Gastroesophageal sphincter (tissue), 4 donors: ENCODE measurements around the gene KCTD1. TPM values are rescaled to one million over a fixed set of nuclear protein-coding genes. Genes with fewer than 3 reads are reported as not detected.

ENCODE experiments used
- ATAC-seq: fragments of 150-250 bp; one replicate; pipeline ENCODE4 v1.9.1; 2016; ENCODE audit warnings: mild to moderate bottlenecking, moderate library complexity
- H3K27ac ChIP-seq, 4 donors: fragments of 200-600 bp; sonication (generic) in 3 of 4; 1 replicate in 3 of 4; 2 replicates in 1 of 4; pipeline ENCODE4 v1.5.1; 2016 to 2019
- H3K27me3 ChIP-seq: fragments of 200-600 bp; sonication (generic); one replicate; pipeline ENCODE4 v1.5.1; 2019
- H3K36me3 ChIP-seq, 2 donors: fragments of 200-600 bp; sonication (generic); one replicate each; pipeline ENCODE4 v1.5.1; 2019; ENCODE audit warnings: control low read depth in 1 of 2
- H3K4me1 ChIP-seq, 3 donors: fragments of 200-600 bp; sonication (generic); 1 replicate in 2 of 3; 2 replicates in 1 of 3; pipeline ENCODE4 v1.5.1; 2016 to 2019; ENCODE audit warnings: control low read depth in 2 of 3
- H3K4me3 ChIP-seq, 2 donors: fragments of 200-600 bp; sonication (generic); one replicate each; pipeline ENCODE4 v1.5.1; 2019; ENCODE audit warnings: mild to moderate bottlenecking in 1 of 2, moderate library complexity in 1 of 2
- H3K9me3 ChIP-seq, 3 donors: fragments of 200-600 bp; sonication (generic); one replicate each; pipeline ENCODE4 v1.5.1; 2017 to 2019; ENCODE audit warnings: control low read depth in 2 of 3
- CTCF ChIP-seq, 4 experiments: fragments of 200-600 bp in 2 of 4; fragments of 450-650 bp in 2 of 4; sonication (generic) in 1 of 4; IDR thresholded peaks; one replicate each; pipeline ENCODE4 v1.5.1; 2017 to 2019; ENCODE audit warnings: antibody characterized with exemption in 4 of 4, mild to moderate bottlenecking in 2 of 4, moderate library complexity in 2 of 4
- EP300 ChIP-seq: sonication (generic); formaldehyde crosslinking; IDR thresholded peaks from one replicate; pipeline ENCODE4 v1.6.1; 2017; ENCODE audit warnings: antibody characterized with exemption, mild to moderate bottlenecking
- POLR2A ChIP-seq, 2 donors: fragments of 450-650 bp; IDR thresholded peaks; one replicate each; pipeline ENCODE4 v1.6.1; 2017; ENCODE audit warnings: antibody characterized with exemption in 2 of 2, mild to moderate bottlenecking in 2 of 2, moderate library complexity in 1 of 2
- POLR2AphosphoS5 ChIP-seq: sonication (generic); formaldehyde crosslinking; IDR thresholded peaks from one replicate; pipeline ENCODE4 v1.6.1; 2017; ENCODE audit warnings: antibody characterized with exemption
- WGBS, 2 donors: methylation state at CpG; one replicate each; pipeline ENCODE4 v1.1.5; 2018; ENCODE audit warnings: low coverage in 1 of 2; 5-methylcytosine and 5-hydroxymethylcytosine counted together
- total RNA-seq, 4 donors: library from RNA; depleted of rRNA; stranded (reverse); fragments of >200 nt; gene quantifications; one replicate each; pipeline ENCODE4 v1.1.0, GENCODE V29; 2016

The KCTD1 gene
- total RNA-seq, 4 donors from 2014 or later, result 13.6 to 17.1 (median 16.6) TPM

- 48 to 64% methylated on average over 3 to 4 of the region's 4 CpGs for WGBS, 2 donors
- ATAC-seq, result no peak
Observed at GRCh38 chr18:26460449-26461091, 87.8 kb downstream of the KCTD1 start.

GRCh38 chr18:26459884-26460283 lies 88.5 kb downstream of the KCTD1 start:
- WGBS, 2 donors, result 92 to 100% methylated on average over 3 of the region's 3 CpGs
- no peaks in the 10 kb centered on the region for H3K27me3 ChIP-seq
- H3K9me3 ChIP-seq, result no peaks in the 10 kb centered on the region
- H3K4me1 ChIP-seq, result no peaks in the 10 kb centered on the region
- no peak overlapping the region for H3K4me3 ChIP-seq
- peaks cover 0 to 40% of the 10 kb centered on the region in 2 donors for H3K36me3 ChIP-seq
- no peak overlapping the region for H3K27ac ChIP-seq
- no peak for ATAC-seq
- no peak for TF ChIP-seq CTCF (IDR thresholded peaks at IDR 0.05)
- no peak for TF ChIP-seq POLR2AphosphoS5
- no peak for TF ChIP-seq EP300
- TF ChIP-seq POLR2A (IDR thresholded peaks at IDR 0.05), result no peak

More at GRCh38 chr18:26460449-26461091, 87.8 kb downstream of the KCTD1 start:
- Histone ChIP-seq H3K4me3 (no peak overlapping the region), H3K27me3 (no peaks in the 10 kb centered on the region), H3K4me1 (no peaks in the 10 kb centered on the region), H3K27ac (no peak overlapping the region), H3K36me3 (peaks cover 0 to 34% of the 10 kb centered on the region in 2 donors), H3K9me3 (no peaks in the 10 kb centered on the region)
- TF ChIP-seq POLR2AphosphoS5 (no peak), EP300 (no peak), POLR2A (IDR thresholded peaks at IDR 0.05) (no peak), CTCF (IDR thresholded peaks at IDR 0.05) (no peak)

- Histone ChIP-seq H3K4me3 (no peak overlapping the region), H3K9me3 (no peaks in the 10 kb centered on the region), H3K4me1 (no peaks in the 10 kb centered on the region), H3K27ac (no peak overlapping the region), H3K36me3 (peaks cover 0 to 46% of the 10 kb centered on the region in 2 donors), H3K27me3 (no peaks in the 10 kb centered on the region)
- WGBS, 2 donors, result 96 to 98% methylated on average over 8 to 11 of the region's 12 CpGs
- ATAC-seq, result no peak
- TF ChIP-seq CTCF (IDR thresholded peaks at IDR 0.05) (no peak), POLR2AphosphoS5 (no peak), POLR2A (IDR thresholded peaks at IDR 0.05) (no peak), EP300 (no peak)
Observed at GRCh38 chr18:26459340-26459739, 89.0 kb downstream of the KCTD1 start.

- Histone ChIP-seq H3K4me3 (no peak overlapping the region), H3K9me3 (no peaks in the 10 kb centered on the region), H3K27ac (no peak overlapping the region), H3K27me3 (no peaks in the 10 kb centered on the region), H3K36me3 (peaks cover 0 to 49% of the 10 kb centered on the region in 2 donors), H3K4me1 (no peaks in the 10 kb centered on the region)
- ATAC-seq, result no peak
- WGBS, 2 donors, result 66 to 88% methylated on average over 9 of the region's 9 CpGs
- TF ChIP-seq POLR2A (IDR thresholded peaks at IDR 0.05) (no peak), EP300 (no peak), CTCF (IDR thresholded peaks at IDR 0.05) (no peak), POLR2AphosphoS5 (no peak)
Observed at GRCh38 chr18:26458526-26459232, 89.7 kb downstream of the KCTD1 start.
